ENCODE data around the gene TAPBP.
A peak's percentile ranks its signal among the peaks of the same experiment; 100 is the strongest.
"Not testable (repeated sequence)": the region's sequence is repeated elsewhere in the genome, so short reads cannot be mapped to it uniquely, and the experiment has no call there.

Gene TAPBP

DNA sequence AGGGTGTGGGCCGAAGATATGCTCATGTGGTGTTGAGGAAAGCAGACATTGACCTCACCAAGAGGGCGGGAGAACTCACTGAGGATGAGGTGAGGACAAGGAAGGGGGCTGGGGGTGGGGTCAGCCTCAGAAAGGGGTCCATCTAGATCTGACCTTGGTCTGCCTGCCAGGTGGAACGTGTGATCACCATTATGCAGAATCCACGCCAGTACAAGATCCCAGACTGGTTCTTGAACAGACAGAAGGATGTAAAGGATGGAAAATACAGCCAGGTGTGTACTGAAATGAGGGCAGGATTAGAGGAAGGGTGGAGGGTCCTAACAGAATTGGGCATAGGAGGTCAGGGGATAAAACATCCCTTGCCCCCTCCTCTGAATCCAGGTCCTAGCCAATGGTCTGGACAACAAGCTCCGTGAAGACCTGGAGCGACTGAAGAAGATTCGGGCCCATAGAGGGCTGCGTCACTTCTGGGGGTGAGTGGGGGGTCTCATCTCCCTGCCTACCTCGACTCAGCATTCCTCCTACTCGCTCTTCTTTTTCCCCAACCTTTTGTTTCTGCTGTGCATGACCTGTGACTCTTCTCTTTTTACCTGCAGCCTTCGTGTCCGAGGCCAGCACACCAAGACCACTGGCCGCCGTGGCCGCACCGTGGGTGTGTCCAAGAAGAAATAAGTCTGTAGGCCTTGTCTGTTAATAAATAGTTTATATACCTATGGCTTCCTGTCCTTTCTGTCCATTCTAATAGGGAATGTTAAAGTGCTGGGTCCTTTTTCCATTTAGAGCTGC is 37.9 kb downstream of the TAPBP start:
- not testable (repeated sequence) for DNase-seq

DNA sequence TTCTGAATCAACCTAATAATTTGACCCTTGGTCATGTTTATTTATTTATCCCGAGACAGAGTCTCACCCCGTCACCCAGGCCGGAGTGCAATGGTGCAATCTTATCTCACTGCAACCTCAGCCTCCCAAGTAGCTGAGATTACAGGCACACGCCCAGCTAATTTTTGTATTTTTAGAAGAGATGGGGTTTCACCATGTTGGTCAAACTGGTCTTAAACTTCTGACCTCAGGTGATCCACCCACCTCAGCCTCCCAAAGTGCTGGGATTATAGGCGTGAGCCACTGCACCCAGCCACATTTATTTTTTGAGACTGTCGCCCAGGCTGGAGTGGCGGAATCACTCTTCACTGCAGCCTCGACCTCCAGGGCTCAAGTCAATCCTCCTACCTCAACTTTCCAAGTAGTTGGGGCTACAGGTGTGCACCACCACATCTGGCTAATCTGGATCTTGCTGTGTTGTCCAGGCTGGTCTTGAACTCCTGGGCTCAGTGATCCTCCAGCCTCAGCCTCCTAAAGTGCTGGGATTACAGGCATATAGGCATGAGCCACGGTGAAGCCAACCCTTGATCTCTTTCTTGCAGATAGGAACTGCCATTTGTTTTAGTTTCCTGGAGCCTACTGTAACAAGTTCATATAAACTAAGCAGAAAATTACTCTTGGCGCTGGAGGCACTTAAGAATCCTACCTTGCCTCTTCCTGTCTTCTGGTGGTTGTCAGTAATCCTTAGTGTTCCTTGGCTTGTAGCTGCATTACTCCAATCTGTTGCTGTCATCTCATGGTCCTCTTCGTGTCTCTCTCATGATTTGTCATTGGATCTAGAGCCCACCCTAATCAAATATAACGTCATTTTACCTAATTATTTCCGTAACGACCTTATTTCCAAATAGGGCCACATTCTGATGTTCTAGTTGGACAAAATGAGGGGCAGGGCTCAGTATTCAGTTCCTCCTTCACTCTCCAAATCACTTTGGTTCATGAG is 39.7 kb downstream of the TAPBP start:
- DNase-seq: no peak

GRCh38 chr6:33273129-33273923 is 40.6 kb downstream of the TAPBP start:
- DNase-seq: no peak

- no peak for DNase-seq
These were observed 41.4 kb downstream of the TAPBP start for GRCh38 chr6:33272275-33273128.

- peak; percentile 95 for DNase-seq
These were observed 42.2 kb downstream of the TAPBP start, which contains the start of the genes RPS18 and VPS52 for GRCh38 chr6:33271468-33272274. TSS of gene RPS18 (plus strand) at chr6:33272075. CDS start at chr6:33272120, 45 bp downstream. TSS of gene VPS52 (minus strand) at chr6:33271876. CDS start at chr6:33271675, 201 bp downstream.

- DNase-seq: no peak
These were observed 42.8 kb downstream of the TAPBP start for GRCh38 chr6:33271117-33271467.

- DNase-seq: no peak
These were observed 49.9 kb downstream of the TAPBP start for GRCh38 chr6:33264015-33264414.

- not testable (repeated sequence) for DNase-seq
These were observed 51.4 kb downstream of the TAPBP start for GRCh38 chr6:33262490-33262889.

DNA sequence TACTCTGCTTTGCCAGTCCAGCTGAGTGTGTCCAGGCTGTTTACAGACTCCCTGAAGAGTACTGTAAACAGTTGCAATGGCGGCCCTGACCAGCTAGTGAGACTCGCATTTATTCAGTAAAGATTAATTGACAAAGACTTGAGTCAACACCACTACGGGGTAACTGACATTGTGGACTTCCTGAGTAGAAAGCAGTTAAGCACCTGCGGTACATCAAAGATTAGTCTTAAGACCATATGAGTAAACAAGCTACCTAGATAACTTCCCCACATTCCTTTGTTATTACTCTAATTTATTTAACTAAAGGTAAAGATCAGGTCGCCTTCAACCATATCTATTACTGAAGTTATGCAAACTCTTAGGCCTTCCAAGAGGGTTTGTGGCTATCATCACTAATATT is 54.8 kb downstream of the TAPBP start:
- no peak for DNase-seq

GRCh38 chr6:33254591-33254990 is 59.3 kb downstream of the TAPBP start:
- DNase-seq: no peak

DNA sequence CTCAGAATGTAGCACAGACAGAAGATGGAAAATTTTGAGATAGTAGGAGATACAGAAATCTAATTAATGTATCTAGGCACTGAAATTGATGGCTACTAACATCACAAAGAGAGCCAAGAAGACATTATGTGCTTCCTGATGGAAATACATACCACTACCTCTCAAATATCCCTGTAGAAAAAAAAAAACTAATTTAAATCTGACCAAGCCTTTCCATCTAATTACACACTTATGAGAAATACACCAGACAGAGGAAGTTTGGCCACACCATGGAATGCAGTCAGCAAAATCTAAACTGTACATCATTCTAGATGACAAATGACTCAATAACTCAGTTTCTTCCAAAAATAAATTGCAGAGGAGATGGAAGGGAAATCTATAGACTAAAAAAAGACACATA is 61.1 kb downstream of the TAPBP start:
- no peak for DNase-seq

GRCh38 chr6:33251395-33252012 is 62.4 kb downstream of the TAPBP start:
- DNase-seq: no peak

GRCh38 chr6:33250731-33251130 is 63.1 kb downstream of the TAPBP start:
- DNase-seq: no peak

DNA sequence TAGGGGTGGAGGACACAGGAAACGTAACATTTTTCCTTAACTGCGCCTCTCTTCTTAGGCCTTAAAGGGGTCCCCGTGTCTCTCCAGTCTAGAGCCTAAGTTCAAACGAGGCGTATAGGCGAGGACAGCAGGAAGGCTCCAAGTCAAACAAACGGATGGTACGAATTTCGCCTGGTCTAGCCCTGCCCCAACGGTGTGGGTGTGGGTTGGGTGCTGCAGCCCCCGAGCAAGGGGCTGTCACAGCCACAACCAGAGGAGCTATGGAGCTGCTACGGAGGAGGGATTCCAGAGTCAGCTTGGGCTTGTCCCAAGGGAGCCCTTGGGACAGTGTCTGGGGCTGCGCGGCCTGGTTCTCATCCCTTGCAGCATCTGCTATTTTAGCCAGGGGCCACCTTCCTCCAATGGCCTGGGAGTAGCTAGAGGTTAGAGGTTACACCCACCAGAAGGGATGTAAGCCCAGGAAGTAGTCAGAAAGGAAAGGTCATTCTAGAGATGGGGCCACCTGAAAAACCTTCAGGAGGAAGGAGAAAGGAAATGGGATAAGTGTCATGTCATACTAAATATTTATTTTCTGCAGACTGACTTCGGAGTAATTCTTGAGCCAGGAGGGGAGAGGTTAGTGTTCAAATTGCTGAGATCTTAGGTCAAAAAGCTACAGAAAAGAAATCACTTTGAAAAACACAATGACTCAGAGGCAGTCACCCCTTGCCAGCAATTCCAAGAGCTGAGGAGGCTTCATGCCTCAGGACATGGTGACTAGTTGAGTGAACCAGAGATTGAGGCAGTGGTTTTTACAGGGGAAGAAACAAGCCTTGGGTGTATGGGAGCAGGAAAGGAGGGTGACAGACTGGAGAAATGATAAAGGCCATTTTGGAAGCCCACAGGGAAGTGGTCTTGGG is 63.9 kb downstream of the TAPBP start:
- no peak for DNase-seq

Data from central memory CD4-positive, alpha-beta T cell (primary cell).